Progenitor cell of endocrine pancreas (in vitro differentiated cells): ENCODE data around the gene BUB1. TPM values are rescaled to one million over a fixed set of nuclear protein-coding genes. Genes with fewer than 3 reads are reported as not detected.
A peak's percentile ranks its signal among the peaks of the same experiment; 100 is the strongest.

Experiments used
- DNase-seq: peaks from one replicate; pipeline ENCODE4 v3.0.0; 2021; ENCODE audit warnings: low spot score; ENCODE audit not compliant: unreplicated experiment
- H3K27ac Mint-ChIP-seq: 2 replicates; pipeline ENCODE4 v1.8.0; 2021; ENCODE audit warnings: mild to moderate bottlenecking, moderate library complexity, mixed read lengths
- H3K27me3 Mint-ChIP-seq: 2 replicates; pipeline ENCODE4 v1.8.0; 2021; ENCODE audit warnings: mixed read lengths
- H3K36me3 Mint-ChIP-seq: 2 replicates; pipeline ENCODE4 v1.8.0; 2022; ENCODE audit warnings: mixed read lengths; ENCODE audit not compliant: insufficient read depth
- H3K4me1 Mint-ChIP-seq: 2 replicates; pipeline ENCODE4 v1.8.0; 2021; ENCODE audit warnings: low read depth, mixed read lengths
- H3K4me3 Mint-ChIP-seq: 2 replicates; pipeline ENCODE4 v1.8.0; 2021; ENCODE audit warnings: low read depth, mild to moderate bottlenecking, moderate library complexity, mixed read lengths
- H3K9me3 Mint-ChIP-seq: 2 replicates; pipeline ENCODE4 v1.8.0; 2021; ENCODE audit warnings: low read depth, mixed read lengths
- total RNA-seq: library from RNA; stranded (reverse); gene quantifications from 2 replicates; pipeline ENCODE4 v1.2.1, GENCODE V29; 2021
- TF ChIP-seq, protein P1 (sequence below): fragments of 200-600 bp; sonication (generic); IDR thresholded peaks from one replicate; pipeline ENCODE4 v1.5.0; 2021; ENCODE audit warnings: antibody characterized with exemption, mild to moderate bottlenecking; ENCODE audit not compliant: unreplicated experiment

Gene BUB1
- total RNA-seq, 1 donor from 2014 or later = 25.4 TPM

DNA sequence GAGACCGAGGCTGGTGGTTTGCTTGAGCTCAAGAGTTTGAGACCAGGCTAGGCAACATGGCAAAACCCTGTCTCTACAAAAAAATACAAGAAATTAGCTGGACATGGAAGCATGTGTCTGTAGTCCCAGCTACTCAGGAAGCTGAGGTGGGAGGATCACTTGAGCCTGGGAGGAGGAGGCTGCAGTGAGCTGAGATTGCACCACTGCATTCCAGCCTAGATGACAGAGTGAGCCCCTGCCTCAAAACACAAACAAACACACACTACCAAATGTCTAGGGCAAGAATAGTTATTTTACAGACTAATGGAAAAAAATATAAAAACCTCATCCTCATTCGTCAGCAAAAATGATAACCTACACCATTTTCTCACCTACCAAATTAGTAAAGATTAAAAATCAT, 15.3 kb downstream of the BUB1 start:
- H3K4me1 Mint-ChIP-seq = peaks cover 15% of the 10 kb centered on the region
- H3K4me3 Mint-ChIP-seq = no peak overlapping the region
- peaks cover 8% of the 10 kb centered on the region for H3K36me3 Mint-ChIP-seq
- peak overlapping the region; percentile 33 for H3K27ac Mint-ChIP-seq
- no peak for DNase-seq
- no peaks in the 10 kb centered on the region for H3K9me3 Mint-ChIP-seq
- no peaks in the 10 kb centered on the region for H3K27me3 Mint-ChIP-seq
- TF ChIP-seq, protein P1, sequence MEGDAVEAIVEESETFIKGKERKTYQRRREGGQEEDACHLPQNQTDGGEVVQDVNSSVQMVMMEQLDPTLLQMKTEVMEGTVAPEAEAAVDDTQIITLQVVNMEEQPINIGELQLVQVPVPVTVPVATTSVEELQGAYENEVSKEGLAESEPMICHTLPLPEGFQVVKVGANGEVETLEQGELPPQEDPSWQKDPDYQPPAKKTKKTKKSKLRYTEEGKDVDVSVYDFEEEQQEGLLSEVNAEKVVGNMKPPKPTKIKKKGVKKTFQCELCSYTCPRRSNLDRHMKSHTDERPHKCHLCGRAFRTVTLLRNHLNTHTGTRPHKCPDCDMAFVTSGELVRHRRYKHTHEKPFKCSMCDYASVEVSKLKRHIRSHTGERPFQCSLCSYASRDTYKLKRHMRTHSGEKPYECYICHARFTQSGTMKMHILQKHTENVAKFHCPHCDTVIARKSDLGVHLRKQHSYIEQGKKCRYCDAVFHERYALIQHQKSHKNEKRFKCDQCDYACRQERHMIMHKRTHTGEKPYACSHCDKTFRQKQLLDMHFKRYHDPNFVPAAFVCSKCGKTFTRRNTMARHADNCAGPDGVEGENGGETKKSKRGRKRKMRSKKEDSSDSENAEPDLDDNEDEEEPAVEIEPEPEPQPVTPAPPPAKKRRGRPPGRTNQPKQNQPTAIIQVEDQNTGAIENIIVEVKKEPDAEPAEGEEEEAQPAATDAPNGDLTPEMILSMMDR = no peak

DNA sequence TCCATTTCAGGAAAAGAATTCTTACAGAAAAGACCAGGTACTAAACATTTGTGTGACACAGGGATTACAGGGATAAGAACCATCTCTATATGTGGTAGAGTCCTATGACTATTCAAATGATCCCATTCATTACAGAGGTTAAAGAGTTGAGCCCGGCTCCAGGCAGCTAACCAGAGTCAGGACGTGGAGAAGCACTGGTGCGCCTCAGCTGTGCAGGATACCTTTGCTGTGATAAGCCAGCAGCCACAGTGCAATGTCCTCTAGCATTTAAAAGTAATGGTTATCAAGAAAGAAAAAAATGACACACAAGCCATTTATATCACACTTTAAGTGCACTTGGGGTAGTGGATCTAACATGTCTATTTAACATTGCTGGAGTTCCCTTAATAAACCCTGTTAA, 17.3 kb downstream of the BUB1 start:
- H3K9me3 Mint-ChIP-seq = no peaks in the 10 kb centered on the region
- H3K4me3 Mint-ChIP-seq = no peak overlapping the region
- H3K36me3 Mint-ChIP-seq = peaks cover 14% of the 10 kb centered on the region
- DNase-seq = no peak
- TF ChIP-seq, protein P1 = no peak
- no peak overlapping the region for H3K27ac Mint-ChIP-seq
- H3K27me3 Mint-ChIP-seq = no peaks in the 10 kb centered on the region
- peaks cover 20% of the 10 kb centered on the region for H3K4me1 Mint-ChIP-seq

DNA sequence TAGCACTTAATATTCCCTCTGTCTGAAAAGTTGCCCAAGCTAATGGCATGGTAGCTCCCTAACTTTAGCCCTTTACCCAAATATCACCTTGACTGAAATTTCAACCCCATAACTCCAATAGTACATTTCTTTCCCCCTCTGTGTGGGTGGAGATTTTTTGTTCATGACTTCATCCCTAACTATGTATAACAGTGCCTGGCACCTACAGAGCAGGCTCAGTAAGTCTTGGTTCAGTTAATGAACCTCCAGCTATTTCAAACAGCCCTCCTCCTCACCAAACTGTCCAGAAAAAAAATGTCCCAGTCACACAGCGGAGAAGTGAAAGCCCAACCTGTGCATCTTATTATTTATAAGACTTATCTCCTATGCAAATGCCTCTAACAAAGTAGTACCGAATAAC, 18.6 kb downstream of the BUB1 start:
- TF ChIP-seq, protein P1 = no peak
- Mint-ChIP-seq H3K4me3 (no peak overlapping the region), H3K36me3 (peaks cover 14% of the 10 kb centered on the region), H3K27me3 (no peaks in the 10 kb centered on the region), H3K9me3 (no peaks in the 10 kb centered on the region), H3K27ac (peak overlapping the region; percentile 38), H3K4me1 (peaks cover 20% of the 10 kb centered on the region)
- DNase-seq = no peak

DNA sequence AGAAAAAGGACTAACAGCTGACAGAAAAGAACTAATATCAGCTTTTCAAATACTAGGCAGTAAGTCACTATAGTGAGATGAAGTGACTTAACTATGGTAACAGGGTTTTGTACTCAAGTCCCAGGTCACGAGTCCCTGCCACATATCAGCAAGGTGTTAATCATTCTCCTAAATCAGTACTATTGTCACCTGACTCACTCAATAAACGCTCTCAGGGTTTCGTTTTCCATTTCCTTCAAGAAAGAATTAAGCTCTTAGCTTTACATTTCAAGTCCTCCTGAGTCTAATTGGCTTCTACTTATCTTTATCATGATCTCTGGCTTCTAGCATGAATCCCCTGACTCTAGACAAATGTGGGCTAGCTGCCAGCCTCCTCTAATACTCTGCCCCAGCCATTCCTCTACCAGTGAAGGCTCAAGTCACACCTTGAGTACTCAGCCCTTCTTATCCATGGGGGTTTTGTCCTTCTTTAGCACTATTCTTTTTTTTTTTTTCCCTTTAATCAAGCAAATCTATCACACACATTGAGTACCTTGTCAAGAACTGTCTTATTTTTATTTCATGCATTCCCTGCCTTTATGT, 20.0 kb downstream of the BUB1 start:
- peaks cover 20% of the 10 kb centered on the region for H3K4me1 Mint-ChIP-seq
- peak overlapping the region; percentile 93 for H3K27ac Mint-ChIP-seq
- no peaks in the 10 kb centered on the region for H3K27me3 Mint-ChIP-seq
- TF ChIP-seq, protein P1 = no peak
- H3K4me3 Mint-ChIP-seq = peak overlapping the region; percentile 60
- no peaks in the 10 kb centered on the region for H3K9me3 Mint-ChIP-seq
- DNase-seq = no peak
- H3K36me3 Mint-ChIP-seq = peaks cover 17% of the 10 kb centered on the region

DNA sequence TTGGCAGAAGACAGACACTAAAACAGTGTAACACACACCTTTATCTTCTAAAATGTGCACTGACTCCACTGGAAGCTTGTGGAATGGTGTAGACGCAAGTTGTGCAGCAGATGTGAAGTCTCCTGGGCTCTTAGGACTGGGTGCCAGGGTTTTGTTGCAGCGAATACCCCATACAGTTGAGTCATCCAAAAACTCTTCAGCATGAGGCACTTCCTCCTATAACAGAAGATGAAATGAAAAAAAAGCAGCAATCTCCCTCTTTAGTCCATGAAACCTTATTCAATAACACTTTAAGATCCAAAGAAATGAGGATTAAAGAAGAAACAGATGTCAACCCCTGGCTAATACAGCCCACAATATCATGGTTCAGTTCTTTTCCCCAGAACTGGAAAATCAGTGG, 22.2 kb downstream of the BUB1 start:
- Mint-ChIP-seq H3K27me3 (no peaks in the 10 kb centered on the region), H3K36me3 (peaks cover 18% of the 10 kb centered on the region), H3K4me3 (no peak overlapping the region), H3K4me1 (peaks cover 20% of the 10 kb centered on the region), H3K27ac (no peak overlapping the region), H3K9me3 (no peaks in the 10 kb centered on the region)
- DNase-seq = no peak
- TF ChIP-seq, protein P1 = no peak
